H4 (cell line): Measurements from ENCODE around the gene NKX6-2. TPM values are rescaled to one million over a fixed set of nuclear protein-coding genes. Genes with fewer than 3 reads are reported as not detected.
"Not testable (repeated sequence)": the region's sequence is repeated elsewhere in the genome, so short reads cannot be mapped to it uniquely, and the experiment has no call there.

Source experiments
- DNase-seq: peaks from one replicate; pipeline ENCODE4 v3.0.0-alpha.2; 2015; ENCODE audit warnings: low spot score
- total RNA-seq: library from RNA; depleted of rRNA; stranded (reverse); fragments of >200 nt; shearing (Covaris generic); gene quantifications from 2 replicates; pipeline ENCODE4 v1.2.3, GENCODE V29; 2014

NKX6-2 gene
- total RNA-seq, 1 experiment from 2014 or later = not detected

GRCh38 chr10:132797986-132798385 lies 12.0 kb upstream of the NKX6-2 start:
- DNase-seq = not testable (repeated sequence)

GRCh38 chr10:132796846-132797245 lies 10.9 kb upstream of the NKX6-2 start:
- no peak for DNase-seq

DNA sequence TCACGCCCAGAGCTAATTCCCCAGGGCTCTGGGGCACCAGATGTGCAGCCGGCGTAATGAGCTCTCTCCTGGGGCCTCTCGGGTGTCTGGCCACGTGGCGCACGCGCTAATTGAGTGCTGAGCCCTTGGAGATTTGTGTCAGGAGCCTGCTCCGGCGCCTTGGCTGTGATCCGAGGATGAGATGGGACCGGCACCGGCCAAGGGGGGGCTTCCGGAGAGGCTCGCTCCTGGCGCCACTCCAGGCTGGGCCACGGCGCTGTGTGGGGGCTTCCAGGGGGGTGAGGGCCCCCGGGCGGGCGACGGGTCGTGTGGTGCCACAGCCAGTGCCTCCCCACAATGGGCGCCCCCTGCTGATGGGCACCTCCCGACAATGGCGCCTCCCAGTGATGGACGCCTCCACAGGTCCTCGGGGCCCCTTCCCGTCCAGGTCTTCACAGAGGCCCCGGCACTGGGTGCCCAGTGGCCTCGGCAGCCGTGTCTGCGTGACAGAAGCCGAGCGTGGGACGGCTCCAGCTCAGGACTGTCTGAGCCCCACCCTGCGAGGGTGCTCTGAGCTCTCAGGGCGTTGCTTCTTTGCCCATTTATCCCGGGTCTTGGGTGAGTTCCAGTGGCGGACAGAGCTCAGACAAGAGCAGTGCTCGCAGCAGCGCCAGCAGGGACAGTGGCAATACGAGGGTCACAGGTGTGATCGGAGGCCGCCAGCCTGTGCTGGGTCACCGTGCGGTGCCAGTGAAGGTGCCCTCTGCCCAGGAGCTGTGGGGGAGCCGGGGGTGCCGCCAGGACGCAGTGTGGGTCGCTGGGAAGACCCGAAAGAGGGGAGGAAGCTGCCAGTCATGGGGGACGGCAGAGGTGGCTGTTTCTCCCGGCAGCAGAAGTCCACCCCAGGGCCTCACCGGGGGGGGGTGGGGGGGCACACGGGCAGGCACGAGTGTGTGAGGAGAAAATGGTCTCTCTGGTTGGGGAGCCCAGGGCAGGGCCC lies 8.2 kb upstream of the NKX6-2 start:
- no peak for DNase-seq

- DNase-seq = no peak
These were observed 7.3 kb upstream of the NKX6-2 start for GRCh38 chr10:132793213-132793612.

DNA sequence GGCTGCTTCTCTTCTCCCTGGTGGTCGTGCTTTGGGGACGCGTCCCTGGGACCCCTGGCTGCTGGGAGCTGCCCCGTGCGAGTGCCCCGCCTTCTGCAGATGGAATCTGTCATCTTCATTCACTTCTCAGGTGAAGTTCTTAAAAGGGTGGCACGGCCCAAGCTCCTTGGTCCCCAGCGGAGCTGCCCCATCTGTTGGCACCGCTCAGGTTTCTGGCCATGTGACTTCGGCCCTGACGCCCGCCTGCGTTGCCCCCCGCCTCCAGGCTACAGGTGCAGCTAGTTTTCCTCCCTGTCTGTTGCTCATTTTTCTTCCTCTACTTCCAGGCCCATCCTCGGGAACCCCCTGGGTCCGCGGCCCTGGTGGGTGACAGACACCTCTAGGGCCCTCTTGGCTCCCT lies 6.8 kb upstream of the NKX6-2 start:
- no peak for DNase-seq

DNA sequence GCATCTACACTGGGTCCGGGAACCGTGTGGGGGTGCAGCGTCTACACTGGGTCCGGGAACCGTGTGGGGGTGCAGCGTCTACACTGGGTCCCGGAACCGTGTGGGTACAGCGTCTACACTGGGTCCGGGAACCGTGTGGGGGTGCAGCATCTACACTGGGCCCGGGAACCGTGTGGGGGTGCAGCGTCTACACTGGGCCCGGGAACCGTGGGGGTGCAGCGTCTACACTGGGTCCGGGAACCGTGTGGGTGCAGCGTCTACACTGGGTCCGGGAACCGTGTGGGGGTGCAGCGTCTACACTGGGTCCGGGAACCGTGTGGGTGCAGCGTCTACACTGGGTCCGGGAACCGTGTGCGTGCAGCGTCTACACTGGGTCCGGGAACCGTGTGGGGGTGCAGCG lies 6.2 kb upstream of the NKX6-2 start:
- DNase-seq = not testable (repeated sequence)

- DNase-seq = no peak
These were observed 5.2 kb upstream of the NKX6-2 start for GRCh38 chr10:132790934-132791829.

GRCh38 chr10:132790470-132790869 lies 4.5 kb upstream of the NKX6-2 start:
- DNase-seq = no peak

- DNase-seq = no peak
These were observed 3.8 kb upstream of the NKX6-2 start for GRCh38 chr10:132789659-132790148.

GRCh38 chr10:132788831-132789219 lies 2.9 kb upstream of the NKX6-2 start:
- DNase-seq = no peak

DNA sequence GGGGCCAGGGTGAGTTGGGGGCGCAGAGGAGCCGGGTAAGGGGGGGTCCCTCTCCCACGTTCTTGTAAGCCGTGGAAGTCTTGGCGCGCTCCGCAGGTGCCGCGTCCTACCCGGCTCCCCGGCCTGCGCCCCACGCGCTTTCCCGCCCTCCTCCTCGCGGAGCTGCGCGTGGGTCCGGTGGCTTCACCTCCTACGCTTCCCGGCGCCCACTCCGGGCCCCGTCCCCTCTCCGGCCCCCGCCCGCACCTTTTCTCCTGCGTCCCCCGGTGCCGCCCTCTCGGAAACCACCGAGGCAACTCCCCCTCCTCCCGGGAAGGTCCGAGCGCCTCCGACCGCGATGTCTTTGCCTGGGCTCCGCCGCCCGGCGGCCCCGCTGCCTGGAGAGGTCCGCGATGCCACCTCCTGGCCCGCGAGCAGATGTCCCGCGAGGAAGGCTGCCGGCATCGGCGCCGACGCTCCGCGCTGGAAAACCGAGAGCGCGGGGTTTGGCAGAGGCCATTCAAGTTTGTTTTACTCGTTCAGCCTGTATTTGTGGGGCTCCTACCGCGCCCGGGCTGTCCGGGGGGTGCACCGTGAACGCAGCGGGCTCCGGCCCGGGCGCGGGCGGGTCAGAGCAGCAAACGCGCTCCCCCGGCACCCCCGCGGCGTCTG lies 2.4 kb upstream of the NKX6-2 start:
- DNase-seq = no peak

DNA sequence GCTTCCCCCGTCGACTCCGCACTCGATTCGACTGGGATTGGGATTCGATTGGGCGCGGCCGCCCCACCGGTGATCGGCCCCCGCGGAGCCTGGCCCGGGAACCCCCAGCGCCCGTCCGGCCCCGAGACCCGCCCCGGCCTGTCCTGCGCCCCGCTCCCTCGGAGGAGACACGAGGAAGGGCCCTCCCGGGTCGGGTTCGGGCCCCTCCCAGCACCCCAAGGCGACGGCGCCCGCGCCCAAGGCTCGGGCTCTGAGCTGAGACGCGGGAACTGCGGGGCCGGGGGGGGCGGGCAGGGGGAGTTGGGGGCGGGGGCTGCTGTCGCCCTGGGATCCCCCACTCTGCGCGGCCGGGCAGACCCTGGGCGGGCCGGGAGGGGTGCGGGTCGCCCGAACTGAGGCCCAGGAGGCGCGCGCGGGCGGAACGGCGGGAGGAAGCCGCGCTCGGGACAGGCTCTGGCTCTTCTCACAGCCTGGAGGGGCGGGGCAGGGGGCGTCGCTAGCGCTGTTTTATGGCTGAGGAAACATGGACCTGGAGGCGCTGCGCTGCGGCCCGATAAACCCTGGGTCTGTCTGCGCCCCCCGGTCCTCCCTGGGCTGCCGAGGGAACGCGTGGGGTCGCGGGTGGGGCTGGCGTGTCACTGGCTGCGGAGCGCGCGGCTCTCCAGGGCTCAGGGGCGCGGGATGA lies 1.7 kb upstream of the NKX6-2 start:
- no peak for DNase-seq

- no peak for DNase-seq
These were observed 1.0 kb upstream of the NKX6-2 start for GRCh38 chr10:132786884-132787494.

DNA sequence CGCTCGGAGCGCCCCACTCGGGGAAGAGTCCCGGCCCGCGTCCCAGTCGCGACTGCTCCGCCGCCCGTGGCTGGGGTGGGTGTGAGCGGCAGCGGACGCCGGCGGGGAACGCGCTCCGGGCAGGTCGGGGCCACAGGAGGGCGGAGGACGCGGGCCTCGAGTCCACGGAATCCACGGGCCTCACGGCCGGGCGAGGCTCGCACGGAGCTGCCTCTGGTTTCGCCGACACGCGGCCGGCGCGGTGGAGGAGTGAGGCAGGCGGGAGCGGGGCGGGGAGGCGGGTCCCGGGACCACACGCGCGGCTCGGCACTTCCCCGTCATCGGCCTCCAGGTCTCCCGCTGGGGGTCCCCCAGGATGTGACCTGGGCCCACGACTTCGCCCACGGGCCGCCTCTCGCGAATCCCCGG lies 533 bp upstream of the NKX6-2 start:
- no peak for DNase-seq

GRCh38 chr10:132784866-132785722 lies 853 bp downstream of the NKX6-2 start:
- DNase-seq = no peak

DNA sequence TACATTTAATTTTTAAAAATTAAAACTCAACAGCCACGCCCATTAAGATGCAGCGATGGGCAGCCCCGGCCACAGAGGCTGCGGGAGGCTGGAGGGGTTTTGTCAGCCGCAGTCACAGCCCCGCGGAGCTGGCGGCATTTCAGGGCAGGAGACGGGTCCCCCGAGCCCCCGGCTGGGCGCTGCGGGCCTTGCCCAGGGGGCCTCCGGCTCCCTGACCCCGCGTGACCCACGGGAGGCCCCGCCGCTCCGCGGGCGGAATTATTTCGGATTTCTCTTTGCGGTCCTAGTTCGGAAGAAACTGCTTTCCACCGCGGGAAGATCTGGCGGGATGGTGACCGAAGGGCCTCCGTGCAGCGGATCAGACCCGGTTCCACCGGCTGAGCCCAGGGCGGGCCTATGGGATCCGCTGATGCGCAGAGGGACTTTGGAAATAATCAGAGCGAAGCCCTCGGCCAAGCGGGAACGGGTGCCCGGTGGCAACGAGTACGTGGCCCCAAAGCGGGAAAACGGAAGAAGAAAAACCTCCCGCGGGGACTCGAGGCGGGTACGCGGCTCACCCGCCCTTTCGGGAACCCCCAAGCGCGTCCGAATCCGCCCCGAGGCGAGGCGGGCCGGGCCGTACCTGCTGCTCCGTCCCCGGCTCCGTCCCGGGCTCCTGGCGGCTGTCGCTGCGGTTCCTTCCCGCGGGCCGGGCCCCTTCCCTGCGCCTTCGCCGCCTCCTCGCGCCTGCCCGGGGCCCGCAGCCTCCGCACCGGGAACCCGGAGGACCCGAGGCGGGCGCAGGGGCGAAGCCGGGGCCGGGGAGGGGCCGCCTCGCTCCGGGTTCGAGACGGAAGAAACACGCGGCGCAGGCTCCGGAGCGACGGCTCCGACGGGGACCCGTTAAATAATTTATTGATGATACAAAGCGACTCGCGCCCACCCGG lies 1.7 kb downstream of the NKX6-2 start:
- DNase-seq = no peak

DNA sequence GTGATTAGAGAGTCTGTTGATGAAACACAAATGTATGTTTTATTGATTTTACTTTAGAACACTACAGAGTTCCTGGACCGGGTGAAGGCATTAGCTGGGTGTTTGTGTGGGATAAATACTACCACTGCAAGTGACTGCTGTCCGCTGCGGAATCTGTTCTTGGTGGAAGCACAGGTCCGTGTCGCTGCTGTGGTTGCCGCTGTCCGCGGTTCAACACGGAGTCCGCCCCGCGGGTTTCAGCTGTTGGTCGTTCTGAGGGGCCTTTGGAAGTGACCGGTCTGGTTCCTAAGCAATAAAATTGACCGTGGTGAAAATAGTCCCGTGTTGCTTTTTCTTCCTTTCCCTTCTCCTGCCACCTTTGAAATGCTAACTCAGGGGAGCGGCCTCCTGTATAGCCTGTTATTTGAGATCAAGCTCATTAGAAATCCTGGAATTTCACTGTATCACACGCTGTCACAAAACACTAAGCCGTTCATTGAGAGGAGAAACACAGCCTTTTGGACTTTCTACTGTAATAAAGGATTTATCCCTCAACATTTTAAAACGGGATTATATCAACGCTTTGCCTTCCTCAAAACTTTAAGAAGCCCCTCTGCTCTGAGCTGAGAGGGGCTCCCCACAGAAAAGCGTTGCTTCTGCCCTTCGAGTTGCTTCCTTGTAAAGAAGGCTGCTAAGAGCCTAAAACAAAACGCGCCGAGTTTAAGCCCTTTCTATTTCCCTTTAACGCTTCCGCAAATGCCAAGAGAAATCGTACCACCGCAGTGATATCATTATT lies 2.6 kb downstream of the NKX6-2 start:
- no peak for DNase-seq

GRCh38 chr10:132781556-132781955 lies 4.4 kb downstream of the NKX6-2 start:
- no peak for DNase-seq
